ENCODE data around the gene HORMAD2. TPM values are rescaled to one million over a fixed set of nuclear protein-coding genes. Genes with fewer than 3 reads are reported as not detected.

HORMAD2 gene
- total RNA-seq, 1 experiment from 2014 or later: not detected

GRCh38 chr22:30092686-30093085 lies 12.4 kb downstream of the HORMAD2 start (continued):
- TF ChIP-seq PRRX2 (CRISPR knock-in tag; IDR thresholded peaks at IDR 0.05) (no peak), NR2C2 (CRISPR knock-in tag; IDR thresholded peaks at IDR 0.05) (no peak), CTCF (IDR thresholded peaks at IDR 0.05) (no peak), CDX4 (CRISPR knock-in tag; IDR thresholded peaks at IDR 0.05; ENCODE audit: borderline replicate concordance) (no peak), HMGXB4 (CRISPR knock-in tag; IDR thresholded peaks at IDR 0.05) (no peak), TP53 (CRISPR knock-in tag; IDR thresholded peaks at IDR 0.05) (no peak), STAT6 (CRISPR knock-in tag; conservative IDR thresholded peaks at IDR 0.05; ENCODE audit: low read depth) (no peak), GTF2I (CRISPR knock-in tag; conservative IDR thresholded peaks at IDR 0.05) (no peak), ZNF317 (CRISPR knock-in tag; IDR thresholded peaks at IDR 0.05; ENCODE audit: borderline replicate concordance, low read depth) (no peak), FOXJ3 (CRISPR knock-in tag; IDR thresholded peaks at IDR 0.05; ENCODE audit: borderline replicate concordance) (no peak)
- TF ChIP-seq, protein P1, sequence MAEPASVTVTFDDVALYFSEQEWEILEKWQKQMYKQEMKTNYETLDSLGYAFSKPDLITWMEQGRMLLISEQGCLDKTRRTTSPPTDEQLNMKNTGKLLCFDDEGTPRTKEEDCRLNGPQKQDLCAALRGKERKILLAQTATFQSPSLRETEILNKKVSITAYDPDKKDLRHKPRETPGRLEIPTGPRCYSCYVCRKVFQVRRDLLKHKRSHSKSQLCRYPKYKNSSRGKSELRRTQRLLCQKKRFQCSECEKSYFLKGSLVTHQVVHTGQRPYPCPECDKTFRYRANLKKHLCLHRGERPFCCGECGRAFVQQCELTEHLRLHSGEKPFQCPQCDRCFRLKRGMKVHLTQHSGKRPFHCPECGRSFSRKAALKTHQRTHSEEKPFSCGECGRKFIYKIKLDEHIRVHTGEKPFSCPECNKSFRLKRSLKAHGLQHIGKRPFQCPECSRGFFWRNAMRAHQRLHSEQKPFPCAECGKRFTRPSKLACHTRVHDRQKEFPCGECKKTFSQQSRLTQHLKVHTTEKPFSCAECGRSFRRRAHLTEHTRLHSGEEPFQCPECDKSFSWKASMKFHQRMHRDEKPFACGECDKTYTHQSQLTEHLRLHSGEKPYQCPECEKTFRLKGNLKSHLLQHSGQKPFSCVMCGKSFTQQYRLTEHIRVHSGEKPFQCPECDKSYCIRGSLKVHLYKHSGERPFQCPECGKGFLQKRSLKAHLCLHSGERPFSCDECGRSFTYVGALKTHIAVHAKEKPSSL (CRISPR knock-in tag; conservative IDR thresholded peaks at IDR 0.05): no peak

GRCh38 chr22:30094804-30095203 lies 14.5 kb downstream of the HORMAD2 start:
- H3K4me1 Mint-ChIP-seq: no peaks in the 10 kb centered on the region
- ChIA-PET POLR2A (no interaction called here), CTCF (no interaction called here)
- ATAC-seq: no peak
- H3K27me3 Mint-ChIP-seq (ENCODE audit: low read depth): no peaks in the 10 kb centered on the region; the same call in none of the 2 replicates
- H3K9me3 Mint-ChIP-seq: peaks cover 43% of the 10 kb centered on the region
- DNase-seq (ENCODE audit: low spot score): no peak
- no peak overlapping the region for H3K4me3 Mint-ChIP-seq
- peaks cover 26% of the 10 kb centered on the region for H3K36me3 Mint-ChIP-seq
- H3K27ac Mint-ChIP-seq: no peak overlapping the region
- TF ChIP-seq IRF2 (CRISPR knock-in tag; IDR thresholded peaks at IDR 0.05; ENCODE audit: borderline replicate concordance, low read depth) (no peak), ZBTB21 (CRISPR knock-in tag; IDR thresholded peaks at IDR 0.05; ENCODE audit: borderline replicate concordance) (no peak), FOXJ3 (CRISPR knock-in tag; IDR thresholded peaks at IDR 0.05; ENCODE audit: borderline replicate concordance) (no peak), ZNF671 (CRISPR knock-in tag; IDR thresholded peaks at IDR 0.05) (no peak), SMAD3 (CRISPR knock-in tag; IDR thresholded peaks at IDR 0.05; ENCODE audit: borderline replicate concordance) (no peak), GRHL2 (CRISPR knock-in tag; IDR thresholded peaks at IDR 0.05; ENCODE audit: insufficient replicate concordance, severe bottlenecking) (no peak), NR2C2 (CRISPR knock-in tag; IDR thresholded peaks at IDR 0.05) (no peak), SMAD4 (CRISPR knock-in tag; IDR thresholded peaks at IDR 0.05) (no peak), ZNF396 (CRISPR knock-in tag; IDR thresholded peaks at IDR 0.05; ENCODE audit: borderline replicate concordance) (no peak), CDX4 (CRISPR knock-in tag; IDR thresholded peaks at IDR 0.05; ENCODE audit: borderline replicate concordance) (no peak), HMGA2 (CRISPR knock-in tag; IDR thresholded peaks at IDR 0.05) (no peak), SOX15 (CRISPR knock-in tag; IDR thresholded peaks at IDR 0.05) (no peak), PRRX2 (CRISPR knock-in tag; IDR thresholded peaks at IDR 0.05) (no peak), CREB1 (CRISPR knock-in tag; IDR thresholded peaks at IDR 0.05) (no peak), PRDM15 (CRISPR knock-in tag; IDR thresholded peaks at IDR 0.05) (no peak), GABPB1 (CRISPR knock-in tag; IDR thresholded peaks at IDR 0.05) (no peak)
